NCI-H146 treated with DMSO at 0.1 percent for 48 hours (cell line): ENCODE data around the gene AOC3.
"Not testable (repeated sequence)": the region's sequence is repeated elsewhere in the genome, so short reads cannot be mapped to it uniquely, and the experiment has no call there.

Experiments
- DNase-seq: peaks from one replicate; lab custom pipeline; 2025; ENCODE audit not compliant: unreplicated experiment; lab: John Stamatoyannopoulos, UW

AOC3 gene

DNA sequence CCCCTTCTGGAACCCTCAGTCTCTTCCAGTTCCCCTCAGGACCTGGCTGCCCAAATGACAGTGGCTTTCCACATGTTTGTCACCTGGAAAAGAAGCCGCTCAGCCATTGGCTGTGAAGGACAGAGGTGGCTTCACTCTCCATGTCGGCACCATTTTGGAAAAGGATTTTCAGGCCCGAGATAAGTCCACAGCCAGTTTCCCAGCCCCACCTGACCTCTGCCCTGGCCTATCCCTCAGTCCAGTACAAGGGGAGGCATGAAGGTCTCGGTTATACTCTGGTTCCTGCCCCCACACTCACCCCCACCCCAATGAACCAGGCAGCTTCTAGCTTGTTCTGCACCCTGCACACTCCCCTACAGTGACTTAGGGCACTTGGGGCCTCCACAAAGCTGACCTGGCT, 15.2 kb downstream of the AOC3 start:
- no peak for DNase-seq

DNA sequence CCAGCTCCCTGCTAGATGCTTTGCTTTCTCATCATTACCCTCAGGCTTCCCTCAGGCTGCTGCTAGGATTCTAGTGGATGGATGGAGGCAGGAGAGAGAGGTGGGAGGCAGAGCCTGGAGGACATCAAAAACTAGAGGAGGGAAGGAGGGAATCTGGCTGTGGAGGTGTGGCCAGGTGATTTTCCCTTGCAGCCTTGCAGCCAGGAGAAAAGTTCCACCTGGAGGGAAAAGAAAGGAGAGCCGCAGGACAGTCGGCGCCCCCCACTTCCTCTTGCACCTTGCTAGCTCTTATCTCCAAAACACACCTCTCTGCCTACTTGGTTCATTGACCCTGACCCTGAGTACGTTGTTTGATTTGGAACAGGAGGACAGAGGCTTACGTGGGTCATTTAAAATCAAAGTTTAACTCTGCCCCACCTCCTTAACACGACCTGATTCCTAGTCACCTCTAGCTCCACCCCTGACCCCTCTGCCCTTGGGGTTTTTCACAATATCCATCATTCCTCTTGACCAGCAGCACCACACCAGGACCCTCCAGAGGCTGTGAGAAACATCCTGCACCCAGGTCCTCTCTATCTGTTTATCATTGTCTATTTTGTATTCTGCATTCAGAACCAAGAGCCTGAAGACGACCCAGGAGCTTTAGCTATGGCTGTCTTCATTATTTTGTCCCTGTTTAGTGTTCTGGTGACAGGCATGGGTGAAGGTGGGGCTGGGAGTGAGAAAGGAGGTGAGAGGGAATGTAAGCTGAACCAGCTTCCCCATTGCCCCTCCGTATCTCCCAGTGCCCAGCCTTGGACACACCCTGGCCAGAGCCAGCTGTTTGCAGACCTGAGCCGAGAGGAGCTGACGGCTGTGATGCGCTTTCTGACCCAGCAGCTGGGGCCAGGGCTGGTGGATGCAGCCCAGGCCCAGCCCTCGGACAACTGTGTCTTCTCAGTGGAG, 15.9 kb downstream of the AOC3 start:
- DNase-seq = no peak

GRCh38 chr17:42867694-42868261, 16.8 kb downstream of the AOC3 start:
- DNase-seq = not testable (repeated sequence)

GRCh38 chr17:42868338-42868737, 17.3 kb downstream of the AOC3 start:
- DNase-seq = no peak

DNA sequence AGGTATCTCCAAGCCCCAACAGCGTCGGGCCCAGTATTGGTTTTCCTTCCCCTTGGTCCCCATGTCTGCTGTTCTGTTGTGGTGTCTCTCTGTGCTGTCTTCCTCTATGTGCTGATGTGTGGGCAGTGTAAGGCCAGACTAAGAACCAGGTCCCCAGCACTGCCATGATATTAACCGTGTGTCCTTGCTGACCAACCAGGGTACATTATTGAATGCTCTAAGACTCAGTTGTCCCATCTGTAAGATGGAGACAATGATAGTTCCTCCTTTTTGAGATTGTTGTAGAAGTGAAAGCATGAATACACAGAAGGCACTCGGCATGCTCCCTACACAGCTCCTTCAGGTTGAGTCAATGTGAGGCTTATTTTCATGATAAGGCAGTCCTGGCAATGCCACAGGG, 20.6 kb downstream of the AOC3 start:
- no peak for DNase-seq

GRCh38 chr17:42872251-42872965, 21.4 kb downstream of the AOC3 start:
- DNase-seq = no peak

DNA sequence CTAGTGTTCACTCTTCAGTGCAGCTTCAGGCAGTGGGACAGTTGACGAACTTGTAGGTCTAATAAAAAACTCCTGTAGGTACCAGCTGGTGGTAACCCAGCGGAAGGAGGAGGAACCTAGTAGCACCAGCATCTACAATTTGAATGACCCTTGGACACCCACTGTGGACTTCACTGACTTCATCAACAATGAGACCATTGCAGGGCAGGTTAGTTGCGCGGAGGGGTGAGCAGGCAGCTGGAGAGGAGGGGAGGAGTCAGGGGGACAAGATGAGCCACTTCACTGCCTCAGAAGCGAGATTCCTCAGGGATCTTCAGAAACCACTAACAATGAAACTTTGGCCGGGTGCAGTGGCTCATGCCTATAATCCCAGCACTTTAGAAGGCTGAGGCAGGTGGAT, 22.3 kb downstream of the AOC3 start:
- no peak for DNase-seq

DNA sequence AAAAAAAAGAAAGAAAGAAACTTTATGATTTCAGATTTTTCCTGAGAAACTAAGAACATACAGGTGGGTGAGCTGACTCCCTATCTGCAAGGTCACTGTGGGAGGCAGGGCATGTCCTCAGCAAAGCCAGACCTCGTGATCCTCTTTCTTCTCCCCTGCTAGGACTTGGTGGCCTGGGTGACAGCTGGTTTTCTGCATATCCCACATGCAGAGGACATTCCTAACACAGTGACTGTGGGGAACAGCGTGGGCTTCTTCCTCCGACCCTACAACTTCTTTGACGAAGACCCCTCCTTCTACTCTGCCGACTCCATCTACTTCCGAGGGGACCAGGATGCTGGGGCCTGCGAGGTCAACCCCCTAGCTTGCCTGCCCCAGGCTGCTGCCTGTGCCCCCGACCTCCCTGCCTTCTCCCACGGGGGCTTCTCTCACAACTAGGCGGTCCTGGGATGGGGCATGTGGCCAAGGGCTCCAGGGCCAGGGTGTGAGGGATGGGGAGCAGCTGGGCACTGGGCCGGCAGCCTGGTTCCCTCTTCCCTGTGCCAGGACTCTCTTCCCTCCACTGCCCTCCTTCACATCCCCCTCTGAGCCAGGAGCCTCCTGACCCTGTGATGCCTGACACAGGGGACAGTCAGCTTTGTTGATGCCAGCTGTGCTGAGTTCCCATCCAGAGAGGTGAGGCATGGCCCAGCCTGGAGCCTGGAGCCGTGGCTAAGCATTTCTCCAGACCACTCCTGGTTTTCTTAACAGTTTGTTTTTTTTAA, 23.1 kb downstream of the AOC3 start:
- not testable (repeated sequence) for DNase-seq

DNA sequence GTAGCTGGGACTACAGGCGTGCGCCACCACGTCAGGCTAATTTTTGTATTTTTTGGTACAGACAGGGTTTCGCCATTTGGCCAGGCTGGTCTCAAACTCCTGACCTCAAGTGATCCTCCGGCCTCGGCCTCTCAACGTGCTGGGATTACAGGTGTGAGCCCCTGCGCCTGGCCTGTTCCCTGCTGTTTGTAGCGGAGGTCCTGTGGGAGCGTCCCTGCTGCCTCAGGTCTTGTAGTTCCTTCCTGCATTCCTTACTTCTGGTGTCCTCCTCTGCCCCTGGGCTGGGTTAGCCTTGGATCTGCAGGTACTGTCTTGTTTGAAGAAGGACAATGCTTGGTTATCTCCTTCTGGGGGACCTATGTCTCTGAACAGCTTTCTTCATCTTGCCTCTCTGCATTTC, 26.0 kb downstream of the AOC3 start:
- no peak for DNase-seq

DNA sequence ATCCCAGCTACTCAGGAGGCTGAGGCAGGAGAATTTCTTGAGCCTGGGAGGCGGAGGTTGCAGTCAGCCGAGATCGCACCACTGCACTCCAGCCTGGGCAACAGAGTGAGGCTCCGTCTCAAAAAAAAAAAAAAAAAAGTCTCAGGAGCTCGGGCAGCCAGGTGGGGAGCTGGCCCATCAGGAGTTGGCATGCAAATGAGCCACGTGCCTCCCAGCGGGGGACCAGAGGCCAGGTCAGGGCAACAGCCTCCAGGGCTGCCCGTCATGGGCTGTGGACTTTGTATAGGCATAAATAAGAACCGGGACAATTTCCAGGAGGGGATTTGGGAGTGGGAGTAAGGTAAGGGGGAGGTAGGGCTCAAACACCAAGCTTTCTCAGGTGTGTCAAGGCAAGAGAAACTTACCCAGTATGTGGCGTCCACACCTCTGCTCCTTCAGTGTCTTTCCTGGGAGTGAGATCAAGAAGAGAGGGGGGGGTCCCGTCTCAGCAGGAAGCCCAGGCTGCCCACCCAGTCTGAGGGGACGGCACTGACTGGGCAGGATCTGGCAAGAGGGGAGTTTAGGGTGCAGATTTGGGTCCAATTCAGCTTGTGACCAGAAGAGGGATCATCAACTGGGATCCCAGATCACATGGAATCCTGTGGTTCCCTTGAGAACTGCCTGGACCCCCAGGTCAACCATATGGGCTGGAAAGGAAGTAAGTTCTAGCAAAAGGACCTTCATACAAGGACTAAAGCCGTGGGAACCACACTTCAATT, 27.3 kb downstream of the AOC3 start:
- peak; percentile 60 for DNase-seq

DNA sequence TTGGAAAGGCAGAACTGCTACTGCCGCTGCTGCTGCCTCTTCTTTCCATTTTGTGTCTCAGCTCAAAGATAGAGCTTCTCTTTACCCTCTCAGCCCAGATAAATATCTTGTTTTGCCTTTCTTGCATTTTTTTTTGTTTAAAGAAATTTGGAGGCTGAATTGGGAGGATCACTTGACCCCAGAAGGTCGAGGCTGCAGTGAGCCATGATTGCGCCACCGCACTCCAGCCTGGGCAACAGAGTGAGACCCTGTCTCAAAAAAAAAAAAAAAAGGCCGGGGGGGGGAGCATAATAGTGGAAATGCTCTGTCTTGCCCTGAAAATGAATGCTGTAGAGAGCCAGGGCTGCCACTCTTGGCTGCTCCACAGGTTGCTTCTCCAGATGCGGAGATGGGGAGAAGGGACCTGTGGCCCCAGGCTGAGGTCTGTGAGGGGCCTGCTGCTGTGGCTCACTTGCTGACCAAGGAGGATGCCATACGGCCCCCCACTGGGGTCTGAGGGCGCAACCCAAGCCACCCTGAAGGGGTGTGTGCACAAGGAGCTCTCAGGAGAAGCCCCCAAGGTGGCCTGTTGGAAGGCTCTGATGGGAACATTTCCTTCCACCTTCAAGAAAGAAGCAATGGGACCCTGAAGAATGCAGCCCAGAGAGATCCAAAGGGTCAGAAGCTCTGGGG, 28.1 kb downstream of the AOC3 start:
- no peak for DNase-seq

DNA sequence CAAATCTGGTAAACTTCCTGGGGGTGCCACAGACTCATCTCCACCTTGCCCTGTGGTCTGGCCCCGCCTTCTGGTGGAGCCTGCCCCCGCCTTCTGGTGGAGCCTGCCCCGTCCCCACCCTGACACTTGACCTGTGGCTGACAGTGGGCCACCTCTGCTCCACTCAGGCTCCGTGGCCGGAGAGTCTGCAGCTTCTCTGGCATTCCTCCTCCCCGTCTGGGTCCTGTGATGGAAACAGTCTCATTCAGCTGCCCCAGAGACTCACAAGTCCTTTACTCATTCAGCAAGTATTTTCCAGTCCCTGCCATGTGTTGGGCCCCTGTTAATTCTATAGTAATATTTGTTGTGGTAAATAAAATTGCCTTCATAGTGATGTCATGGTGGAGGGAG, 28.6 kb downstream of the AOC3 start:
- DNase-seq = no peak

GRCh38 chr17:42880776-42881310, 29.8 kb downstream of the AOC3 start:
- no peak for DNase-seq

GRCh38 chr17:42881706-42882105, 30.7 kb downstream of the AOC3 start:
- not testable (repeated sequence) for DNase-seq

DNA sequence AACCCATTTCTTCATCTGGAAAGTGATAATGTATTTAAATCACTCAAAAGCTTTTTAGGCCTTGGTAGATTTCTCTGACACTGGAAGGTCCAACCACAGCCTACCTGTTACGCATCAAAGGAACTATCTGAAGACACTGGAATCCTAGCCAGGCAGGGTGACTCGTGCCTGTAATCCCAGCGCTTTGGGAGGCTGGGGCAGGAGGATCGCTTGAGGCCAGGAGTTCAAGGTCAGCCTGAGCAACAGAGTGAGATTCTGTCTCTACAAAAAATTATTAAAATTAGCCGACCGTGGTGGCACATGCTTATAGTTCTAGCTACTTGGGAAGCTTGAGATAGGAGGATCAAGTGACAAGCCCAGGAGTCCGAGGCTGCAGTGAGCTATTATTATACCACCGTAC, 31.2 kb downstream of the AOC3 start:
- DNase-seq = no peak

DNA sequence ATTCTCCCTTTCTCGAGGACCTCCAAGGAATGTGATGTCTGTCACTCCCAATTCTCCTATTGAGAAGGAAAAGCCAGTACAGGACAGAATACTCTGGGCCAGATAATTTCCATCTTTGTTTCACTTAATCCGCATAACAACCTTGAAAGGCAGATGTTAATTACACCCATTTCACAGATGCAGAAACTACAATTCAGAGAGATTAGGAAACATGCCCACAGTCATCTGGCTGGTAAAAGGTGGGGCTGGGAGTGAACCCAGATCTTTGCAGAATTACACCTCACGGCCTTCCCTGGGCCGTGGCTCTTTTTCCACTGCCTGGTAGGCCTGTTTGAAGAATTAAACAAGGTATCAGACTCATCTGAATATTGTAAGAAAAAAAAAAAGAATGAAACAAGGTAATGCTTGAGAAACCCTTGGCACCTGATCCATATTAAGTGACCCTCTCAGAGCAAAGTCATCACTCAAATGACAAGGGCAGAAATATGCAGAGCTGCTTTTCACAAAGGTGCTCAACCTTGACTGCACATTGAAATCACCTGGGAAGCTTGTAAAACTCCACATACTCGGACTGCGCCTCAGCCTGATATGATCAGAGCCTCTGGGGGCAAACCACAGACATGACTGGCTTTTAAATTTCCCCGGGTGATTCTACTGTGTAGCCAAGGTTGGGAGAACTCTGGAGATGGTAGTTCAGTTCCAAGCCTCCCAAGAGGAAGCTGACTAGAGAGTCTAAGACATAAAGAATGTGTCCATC, 33.0 kb downstream of the AOC3 start:
- DNase-seq = no peak

GRCh38 chr17:42885806-42886205, 34.8 kb downstream of the AOC3 start:
- DNase-seq = not testable (repeated sequence)

DNA sequence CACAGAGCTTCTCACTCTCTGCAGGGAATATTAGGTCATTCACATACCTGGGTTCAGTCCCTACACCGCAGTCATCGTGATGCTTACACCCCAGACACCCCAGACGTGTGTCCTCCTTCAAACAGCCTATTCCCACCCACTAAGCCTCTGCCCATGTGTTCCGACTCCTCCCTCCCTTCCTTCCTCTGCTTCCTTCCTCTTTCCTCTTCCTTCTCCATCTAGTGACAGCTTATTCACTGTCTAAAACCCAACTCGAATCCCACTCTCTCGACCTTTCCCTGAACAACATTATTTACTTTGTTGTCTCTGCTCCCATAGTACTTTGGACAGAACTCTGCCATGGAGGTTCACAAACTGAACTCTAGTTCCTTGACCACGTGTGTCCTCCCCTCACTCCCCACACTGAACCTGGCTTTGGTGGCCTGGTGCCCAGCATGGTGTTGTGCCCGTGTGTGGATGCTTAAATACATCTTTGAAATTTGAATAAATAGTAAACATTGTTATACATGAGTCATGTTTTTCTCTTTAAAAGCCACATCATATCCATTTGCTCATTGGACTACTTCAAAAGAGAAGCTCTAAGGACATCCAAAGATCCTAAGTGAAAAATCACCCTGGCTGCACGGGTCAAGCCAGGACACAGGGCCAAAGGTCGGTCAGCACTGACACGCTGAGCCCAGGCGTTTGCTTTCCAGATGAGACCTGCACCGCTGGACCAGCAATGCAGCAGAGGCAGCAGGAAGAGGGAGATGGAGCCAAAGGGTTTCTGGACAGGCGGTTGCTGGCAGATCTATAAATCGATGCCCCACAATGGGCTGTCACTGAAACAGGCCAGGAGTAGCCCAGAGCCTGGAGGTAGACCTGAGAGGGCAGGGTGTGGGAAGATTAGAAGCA, 35.5 kb downstream of the AOC3 start:
- no peak for DNase-seq
